Naive thymus-derived CD4-positive, alpha-beta T cell (primary cell): Measurements from ENCODE around the gene TECPR2. TPM values are rescaled to one million over a fixed set of nuclear protein-coding genes. Genes with fewer than 3 reads are reported as not detected.
"Not testable (repeated sequence)": the region's sequence is repeated elsewhere in the genome, so short reads cannot be mapped to it uniquely, and the experiment has no call there.

Experiments
- ATAC-seq: fragments of 150-1000 bp; cut with Tn5 transposase; 2 replicates; pipeline ENCODE4 v1.10.0; 2021; ENCODE audit warnings: mild to moderate bottlenecking, moderate library complexity
- CTCF ChIA-PET: fragments of 350-600 bp; sonication (Branson Sonifier 250); formaldehyde crosslinking; loops from one replicate; lab custom pipeline; 2021; ENCODE audit warnings: antibody characterized with exemption; lab: Charles Lee
- POLR2A ChIA-PET: fragments of 350-600 bp; sonication (Branson Sonifier 250); formaldehyde crosslinking; loops from one replicate; lab custom pipeline; 2021; ENCODE audit warnings: antibody characterized with exemption, inconsistent platforms; lab: Charles Lee
- DNase-seq, 9 donors: peaks; one replicate each; pipeline versions ENCODE4 v3.0.0 to v3.0.0-alpha.2; 2020 to 2022; ENCODE audit warnings: mixed read lengths in 1 of 9
- H3K27ac ChIP-seq: one replicate; pipeline ENCODE4 v1.7.0; 2013; ENCODE audit warnings: mild to moderate bottlenecking, low read depth, low read length, moderate library complexity
- H3K27me3 ChIP-seq, 2 donors: one replicate each; pipeline ENCODE4 v1.7.0; 2013; ENCODE audit warnings: low read length in 2 of 2, mild to moderate bottlenecking in 2 of 2, moderate library complexity in 2 of 2; ENCODE audit not compliant: control insufficient read depth in 2 of 2, insufficient read depth in 2 of 2
- H3K36me3 ChIP-seq, 3 experiments: 1 replicate in 2 of 3; 2 replicates in 1 of 3; pipeline ENCODE4 v1.7.0; 2013; ENCODE audit warnings: low read length in 3 of 3, mild to moderate bottlenecking in 3 of 3, moderate library complexity in 1 of 3; ENCODE audit not compliant: insufficient read depth in 3 of 3, control insufficient read depth in 2 of 3
- H3K4me1 ChIP-seq, 2 donors: one replicate each; pipeline ENCODE4 v1.7.0; 2013; ENCODE audit warnings: low read length in 2 of 2, mild to moderate bottlenecking in 2 of 2, moderate library complexity in 1 of 2; ENCODE audit not compliant: control insufficient read depth in 2 of 2, insufficient read depth in 2 of 2
- H3K4me3 ChIP-seq: 2 replicates; pipeline ENCODE4 v1.7.0; 2013; ENCODE audit warnings: mild to moderate bottlenecking, low read length
- H3K9me3 ChIP-seq, 3 experiments: 1 replicate in 2 of 3; 2 replicates in 1 of 3; pipeline ENCODE4 v1.7.0; 2013; ENCODE audit warnings: low read length in 3 of 3; ENCODE audit not compliant: control insufficient read depth in 2 of 3
- H3K27ac Mint-ChIP-seq, 9 donors: one replicate each; pipeline ENCODE4 v1.8.0; 2020 to 2022; ENCODE audit warnings: mixed read lengths in 9 of 9, mild to moderate bottlenecking in 8 of 9, moderate library complexity in 5 of 9, inconsistent platforms in 2 of 9
- H3K27me3 Mint-ChIP-seq, 5 donors: one replicate each; pipeline ENCODE4 v1.8.0; 2021 to 2022; ENCODE audit warnings: mixed read lengths in 5 of 5, mild to moderate bottlenecking in 1 of 5
- H3K36me3 Mint-ChIP-seq, 5 donors: one replicate each; pipeline ENCODE4 v1.8.0; 2020 to 2022; ENCODE audit warnings: mixed read lengths in 5 of 5, mild to moderate bottlenecking in 3 of 5, inconsistent platforms in 1 of 5
- H3K4me1 Mint-ChIP-seq, 7 donors: one replicate each; pipeline ENCODE4 v1.8.0; 2020 to 2022; ENCODE audit warnings: mixed read lengths in 7 of 7, mild to moderate bottlenecking in 3 of 7, inconsistent platforms in 1 of 7
- H3K4me3 Mint-ChIP-seq, 10 donors: one replicate each; pipeline ENCODE4 v1.8.0; 2020 to 2022; ENCODE audit warnings: mild to moderate bottlenecking in 10 of 10, mixed read lengths in 10 of 10, moderate library complexity in 6 of 10, inconsistent platforms in 2 of 10
- H3K9me3 Mint-ChIP-seq, 11 donors: one replicate each; pipeline ENCODE4 v1.8.0; 2020 to 2022; ENCODE audit warnings: mixed read lengths in 11 of 11, mild to moderate bottlenecking in 4 of 11, inconsistent platforms in 1 of 11, moderate library complexity in 1 of 11
- intact Hi-C, 2 donors: fragments of 100-400 bp; cut with micrococcal nuclease; formaldehyde crosslinking; loops; one replicate each; pipeline ENCODE4 v1.15.1; 2023
- microRNA-seq: library from miRNA; unstranded; fragments of <30 nt; microRNA quantifications from one replicate; pipeline ENCODE4 v1.2.0, GENCODE V29; 2022; ENCODE audit warnings: borderline microRNAs expressed
- polyA plus RNA-seq, 2 donors: library from polyadenylated mRNA; unstranded; fragments of 300-500 nt; fragmentation: Illumina TruSeq; gene quantifications; one replicate each; pipeline ENCODE4 v1.2.3, GENCODE V29; 2021
- total RNA-seq, 6 experiments: library from RNA in 5 of 6; stranded (reverse) in 5 of 6; gene quantifications; 1 replicate in 5 of 6; 2 replicates in 1 of 6; pipeline ENCODE4 v1.2.3 and lab custom pipeline; 2021 to 2026

Gene TECPR2
- total and polyA plus RNA-seq, 7 experiments from 2014 or later, result 5.2 to 12.9 (median 10.0) TPM

- intact Hi-C loops, result no loop called here
Observed at GRCh38 chr14:102548616-102549240, 186.0 kb downstream of the TECPR2 start.

GRCh38 chr14:102550927-102551401 is 188.2 kb downstream of the TECPR2 start:
- H3K9me3 ChIP-seq, H3K9me3 Mint-ChIP-seq, intact Hi-C loops, H3K4me3 ChIP-seq, H3K4me3 Mint-ChIP-seq, H3K36me3 Mint-ChIP-seq, DNase-seq, H3K4me1 Mint-ChIP-seq, H3K27ac ChIP-seq, H3K4me1 ChIP-seq, POLR2A ChIA-PET, CTCF ChIA-PET, H3K36me3 ChIP-seq, H3K27me3 ChIP-seq, ATAC-seq: not testable (repeated sequence)
- Mint-ChIP-seq H3K27me3 (peaks cover 6 to 34% (median 20%) of the 10 kb centered on the region in 5 donors), H3K27ac (peak overlapping the region in 1 of 9 donors; percentile 41)

More at GRCh38 chr14:102548616-102549240, 186.0 kb downstream of the TECPR2 start:
- Histone ChIP-seq H3K4me1 (no peaks in the 10 kb centered on the region), H3K36me3 (no peaks in the 10 kb centered on the region), H3K27me3 (peaks cover 0 to 13% of the 10 kb centered on the region in 2 donors), H3K9me3 (no peaks in the 10 kb centered on the region), H3K4me3 (no peak overlapping the region), H3K27ac (no peak overlapping the region)
- Mint-ChIP-seq H3K9me3 (peaks cover 0 to 6% (median 0%) of the 10 kb centered on the region in 11 donors), H3K4me3 (no peak overlapping the region), H3K27me3 (peaks cover 19 to 50% (median 34%) of the 10 kb centered on the region in 5 donors), H3K4me1 (peaks cover 0 to 8% (median 0%) of the 10 kb centered on the region in 7 donors), H3K27ac (no peak overlapping the region), H3K36me3 (peaks cover 0 to 6% (median 0%) of the 10 kb centered on the region in 5 donors)
- ATAC-seq (no peak), DNase-seq (no peak)
- CTCF ChIA-PET, result no interaction called here
- POLR2A ChIA-PET, result no interaction called here

Small RNA genes within 50 kb of the gene (microRNA-seq; reads per million reads assigned to microRNA genes)
- not detected for gene MIR4309

Other genes starting within 250 kb of the TECPR2 start
- gene WDR20, start 223.0 kb upstream of the TECPR2 start, total RNA-seq, result 10 to 100 TPM; 33.1 to 67.8 (median 47.5) TPM
- 10 to 100 TPM in 1 of 2 donors, 1 to 10 TPM in 1; 9.1 to 15.8 TPM for gene WDR20, start 223.0 kb upstream of the TECPR2 start, polyA plus RNA-seq
- 1 to 10 TPM; 1.3 to 3.5 (median 1.9) TPM for gene MOK, start 57.8 kb upstream of the TECPR2 start, total RNA-seq
- 1 to 10 TPM; 1.6 to 1.9 TPM for gene MOK, start 57.8 kb upstream of the TECPR2 start, polyA plus RNA-seq
- 10 to 100 TPM; 15.2 to 24.9 (median 22.4) TPM for gene ZNF839, start 43.2 kb upstream of the TECPR2 start, total RNA-seq
- 10 to 100 TPM in 1 of 2 donors, 1 to 10 TPM in 1; 5.9 to 10.1 TPM for gene ZNF839, start 43.2 kb upstream of the TECPR2 start, polyA plus RNA-seq
- gene CINP, start 51 bp upstream of the TECPR2 start, total RNA-seq, result 10 to 100 TPM; 16.8 to 34.4 (median 31.8) TPM
- gene CINP, start 51 bp upstream of the TECPR2 start, polyA plus RNA-seq, result 10 to 100 TPM; 43.7 to 57.2 TPM
- 1 to 10 TPM; 1.1 to 8.1 (median 2.2) TPM for gene ANKRD9, start 146.8 kb downstream of the TECPR2 start, total RNA-seq
- gene ANKRD9, start 146.8 kb downstream of the TECPR2 start, polyA plus RNA-seq, result under 1 TPM; 0.26 to 0.72 TPM
- gene RCOR1, start 229.7 kb downstream of the TECPR2 start, total RNA-seq, result 10 to 100 TPM; 19.0 to 34.4 (median 23.7) TPM
- gene RCOR1, start 229.7 kb downstream of the TECPR2 start, polyA plus RNA-seq, result 1 to 10 TPM in 1 of 2 donors, under 1 TPM in 1; 0.63 to 1.2 TPM